Fibroblast of lung (primary cell): ENCODE data around the gene ZBTB42.

Experiments
- EZH2 ChIP-seq: IDR thresholded peaks from 2 replicates; pipeline ENCODE4 v1.5.1; 2012; ENCODE audit warnings: low read length, control low read depth, mild to moderate bottlenecking; ENCODE audit errors: missing control alignments
- TF ChIP-seq, protein P1 (sequence below), 2 donors: IDR thresholded peaks in 1 of 2; conservative IDR thresholded peaks in 1 of 2; 1 replicate in 1 of 2; 2 replicates in 1 of 2; pipeline ENCODE4 v1.5.1; 2011 to 2012; ENCODE audit warnings: low read length in 2 of 2, control low read depth in 1 of 2, inconsistent platforms in 1 of 2, low read depth in 1 of 2, mild to moderate bottlenecking in 1 of 2

GRCh38 chr14:104799244-104800014 is 1.5 kb upstream of the ZBTB42 start:
- TF ChIP-seq, protein P1, sequence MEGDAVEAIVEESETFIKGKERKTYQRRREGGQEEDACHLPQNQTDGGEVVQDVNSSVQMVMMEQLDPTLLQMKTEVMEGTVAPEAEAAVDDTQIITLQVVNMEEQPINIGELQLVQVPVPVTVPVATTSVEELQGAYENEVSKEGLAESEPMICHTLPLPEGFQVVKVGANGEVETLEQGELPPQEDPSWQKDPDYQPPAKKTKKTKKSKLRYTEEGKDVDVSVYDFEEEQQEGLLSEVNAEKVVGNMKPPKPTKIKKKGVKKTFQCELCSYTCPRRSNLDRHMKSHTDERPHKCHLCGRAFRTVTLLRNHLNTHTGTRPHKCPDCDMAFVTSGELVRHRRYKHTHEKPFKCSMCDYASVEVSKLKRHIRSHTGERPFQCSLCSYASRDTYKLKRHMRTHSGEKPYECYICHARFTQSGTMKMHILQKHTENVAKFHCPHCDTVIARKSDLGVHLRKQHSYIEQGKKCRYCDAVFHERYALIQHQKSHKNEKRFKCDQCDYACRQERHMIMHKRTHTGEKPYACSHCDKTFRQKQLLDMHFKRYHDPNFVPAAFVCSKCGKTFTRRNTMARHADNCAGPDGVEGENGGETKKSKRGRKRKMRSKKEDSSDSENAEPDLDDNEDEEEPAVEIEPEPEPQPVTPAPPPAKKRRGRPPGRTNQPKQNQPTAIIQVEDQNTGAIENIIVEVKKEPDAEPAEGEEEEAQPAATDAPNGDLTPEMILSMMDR (conservative IDR thresholded peaks at IDR 0.05 in 1 of 2, IDR thresholded peaks at IDR 0.05 in 1 of 2; ENCODE audit: low read depth in 1 of 2, low read length in 2 of 2) = peak; percentile 28 to 59
- TF ChIP-seq EZH2 = no peak
